ENCODE results near the gene GPR173.

The GPR173 gene

GRCh38 chrX:53071064-53071463 lies 22.5 kb downstream of the GPR173 start:
- no peak for DNase-seq (ENCODE audit: low spot score)

- DNase-seq (ENCODE audit: low spot score) = no peak
These were observed 23.2 kb downstream of the GPR173 start for GRCh38 chrX:53071604-53072417.

DNA sequence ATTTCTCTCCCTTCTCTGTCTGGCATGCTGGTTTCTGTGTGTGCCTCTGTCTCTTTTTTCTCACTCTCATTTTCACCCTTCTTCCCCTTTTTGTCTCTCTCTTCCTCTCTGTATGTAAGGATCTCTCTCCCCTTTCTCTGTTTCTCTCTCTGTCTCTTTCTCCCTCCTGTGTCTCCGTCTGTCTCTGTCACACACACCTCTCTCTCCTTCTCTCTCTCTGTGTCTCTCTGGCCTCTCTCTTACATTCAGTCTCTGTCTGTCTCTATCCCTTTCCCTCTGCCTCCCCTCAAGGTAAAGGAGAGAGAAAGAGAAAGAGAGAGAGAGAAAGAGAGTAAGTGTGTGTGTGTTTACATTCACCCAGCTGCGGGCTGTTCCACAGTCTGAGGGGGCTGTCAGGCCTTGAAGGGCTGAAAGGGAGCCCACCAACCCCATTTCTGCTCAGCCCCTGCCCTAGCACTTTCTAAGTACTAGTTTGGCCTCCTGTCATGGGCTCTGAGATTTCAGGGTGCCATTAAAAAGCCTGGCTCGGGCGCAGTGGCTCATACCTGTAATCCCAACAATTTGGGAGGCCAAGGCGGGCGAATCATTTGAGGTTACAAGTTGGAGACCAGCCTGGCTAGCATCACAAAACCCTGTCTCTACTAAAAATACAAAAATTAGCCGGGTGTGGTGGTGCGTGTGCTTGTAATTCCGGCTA lies 24.0 kb downstream of the GPR173 start:
- no peak for DNase-seq (ENCODE audit: low spot score)

GRCh38 chrX:53073115-53073586 lies 24.6 kb downstream of the GPR173 start:
- DNase-seq (ENCODE audit: low spot score) = no peak

DNA sequence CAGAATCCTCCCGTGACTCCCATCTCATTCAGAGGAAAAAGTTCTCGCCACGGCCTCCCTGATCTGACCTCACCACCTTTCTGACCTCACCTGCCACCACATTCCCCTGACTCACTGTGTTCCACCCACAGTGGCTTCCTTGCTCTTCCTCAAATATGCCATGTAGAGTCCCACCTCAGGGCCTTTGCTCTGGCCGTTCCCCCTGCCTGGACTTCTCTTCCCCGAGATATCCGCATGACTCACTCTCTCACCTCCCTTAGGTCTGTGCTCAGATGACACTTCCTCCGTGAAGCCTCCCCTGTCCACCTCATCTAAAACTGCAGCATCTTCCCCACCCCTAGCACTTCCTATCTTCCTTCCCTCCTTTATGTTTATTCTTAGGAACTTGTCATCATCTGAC lies 26.4 kb downstream of the GPR173 start:
- DNase-seq (ENCODE audit: low spot score) = no peak

DNA sequence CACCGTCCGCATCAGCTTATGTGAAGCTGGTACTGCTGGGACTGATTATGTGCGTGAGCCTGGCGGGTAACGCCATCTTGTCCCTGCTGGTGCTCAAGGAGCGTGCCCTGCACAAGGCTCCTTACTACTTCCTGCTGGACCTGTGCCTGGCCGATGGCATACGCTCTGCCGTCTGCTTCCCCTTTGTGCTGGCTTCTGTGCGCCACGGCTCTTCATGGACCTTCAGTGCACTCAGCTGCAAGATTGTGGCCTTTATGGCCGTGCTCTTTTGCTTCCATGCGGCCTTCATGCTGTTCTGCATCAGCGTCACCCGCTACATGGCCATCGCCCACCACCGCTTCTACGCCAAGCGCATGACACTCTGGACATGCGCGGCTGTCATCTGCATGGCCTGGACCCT lies 28.1 kb downstream of the GPR173 start:
- no peak for DNase-seq (ENCODE audit: low spot score)

GRCh38 chrX:53077207-53078197 lies 28.9 kb downstream of the GPR173 start:
- no peak for DNase-seq (ENCODE audit: low spot score)

- DNase-seq (ENCODE audit: low spot score) = no peak
These were observed 30.4 kb downstream of the GPR173 start for GRCh38 chrX:53078943-53079342.

GRCh38 chrX:53080628-53081580 lies 32.3 kb downstream of the GPR173 start:
- DNase-seq (ENCODE audit: low spot score) = no peak

- DNase-seq (ENCODE audit: low spot score) = peak; percentile 95
These were observed 33.6 kb downstream of the GPR173 start, which contains the start of gene TSPYL2 for GRCh38 chrX:53081925-53082772. Gene TSPYL2, plus strand, starts transcription at chrX:53082367. Its CDS starts 132 bp downstream, at chrX:53082499.

DNA sequence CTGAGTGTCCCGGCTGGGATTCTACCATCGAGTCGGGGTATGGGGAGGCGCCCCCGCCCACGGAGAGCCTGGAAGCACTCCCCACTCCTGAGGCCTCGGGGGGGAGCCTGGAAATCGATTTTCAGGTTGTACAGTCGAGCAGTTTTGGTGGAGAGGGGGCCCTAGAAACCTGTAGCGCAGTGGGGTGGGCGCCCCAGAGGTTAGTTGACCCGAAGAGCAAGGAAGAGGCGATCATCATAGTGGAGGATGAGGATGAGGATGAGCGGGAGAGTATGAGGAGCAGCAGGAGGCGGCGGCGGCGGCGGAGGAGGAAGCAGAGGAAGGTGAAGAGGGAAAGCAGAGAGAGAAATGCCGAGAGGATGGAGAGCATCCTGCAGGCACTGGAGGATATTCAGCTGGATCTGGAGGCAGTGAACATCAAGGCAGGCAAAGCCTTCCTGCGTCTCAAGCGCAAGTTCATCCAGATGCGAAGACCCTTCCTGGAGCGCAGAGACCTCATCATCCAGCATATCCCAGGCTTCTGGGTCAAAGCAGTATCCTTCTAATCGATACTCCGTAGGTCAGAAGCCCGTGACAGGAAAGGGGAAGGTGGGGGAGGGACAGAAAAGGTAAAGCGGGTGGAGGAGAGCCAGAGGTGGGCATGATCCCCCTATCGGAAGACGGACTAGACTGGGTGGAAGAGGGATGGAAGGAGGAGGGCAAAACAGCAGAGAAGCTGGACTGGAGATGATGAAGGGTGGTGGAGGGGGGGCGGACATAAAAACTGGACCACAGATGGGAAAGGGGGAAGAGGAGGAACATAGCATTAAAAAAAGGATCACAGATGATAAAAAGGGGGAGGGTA lies 34.4 kb downstream of the GPR173 start:
- no peak for DNase-seq (ENCODE audit: low spot score)

GRCh38 chrX:53084043-53084570 lies 35.5 kb downstream of the GPR173 start:
- DNase-seq (ENCODE audit: low spot score) = no peak

DNA sequence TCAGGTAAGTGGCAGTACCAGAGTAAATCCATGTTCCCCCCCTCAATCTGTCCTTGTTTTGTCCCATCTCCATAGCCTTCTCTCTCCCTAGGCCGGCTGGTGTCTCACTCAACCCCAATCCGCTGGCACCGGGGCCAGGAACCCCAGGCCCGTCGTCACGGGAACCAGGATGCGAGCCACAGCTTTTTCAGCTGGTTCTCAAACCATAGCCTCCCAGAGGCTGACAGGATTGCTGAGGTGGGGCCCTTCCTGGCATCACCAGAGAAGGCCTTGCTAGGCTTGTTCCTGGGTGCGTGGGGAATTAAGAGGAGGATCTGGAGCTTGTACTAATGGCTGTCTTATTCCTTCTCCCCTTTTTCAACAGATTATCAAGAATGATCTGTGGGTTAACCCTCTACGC lies 36.3 kb downstream of the GPR173 start:
- no peak for DNase-seq (ENCODE audit: low spot score)

- DNase-seq (ENCODE audit: low spot score) = no peak
These were observed 37.2 kb downstream of the GPR173 start for GRCh38 chrX:53085661-53086229.

DNA sequence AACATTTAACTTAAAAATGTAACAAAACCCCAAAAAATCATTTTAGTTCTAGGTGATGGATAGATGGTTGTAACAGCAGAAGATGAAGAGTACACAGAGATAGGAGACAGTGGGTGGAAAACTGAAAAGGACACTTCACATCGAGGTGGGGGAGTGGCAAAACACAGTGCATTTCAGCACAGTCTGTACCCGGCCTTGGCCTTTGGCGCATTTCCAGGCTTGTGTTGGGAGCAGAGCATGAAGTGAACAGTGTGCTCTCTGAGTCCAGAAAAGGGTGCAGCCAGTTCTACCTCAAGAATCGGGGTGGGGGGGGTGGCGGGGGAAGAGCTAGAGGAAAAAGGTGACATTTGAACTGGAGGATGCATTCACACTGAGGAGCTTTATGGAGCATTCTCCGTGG lies 37.9 kb downstream of the GPR173 start:
- no peak for DNase-seq (ENCODE audit: low spot score)

- DNase-seq (ENCODE audit: low spot score) = no peak
These were observed 38.8 kb downstream of the GPR173 start for GRCh38 chrX:53087388-53087831.

DNA sequence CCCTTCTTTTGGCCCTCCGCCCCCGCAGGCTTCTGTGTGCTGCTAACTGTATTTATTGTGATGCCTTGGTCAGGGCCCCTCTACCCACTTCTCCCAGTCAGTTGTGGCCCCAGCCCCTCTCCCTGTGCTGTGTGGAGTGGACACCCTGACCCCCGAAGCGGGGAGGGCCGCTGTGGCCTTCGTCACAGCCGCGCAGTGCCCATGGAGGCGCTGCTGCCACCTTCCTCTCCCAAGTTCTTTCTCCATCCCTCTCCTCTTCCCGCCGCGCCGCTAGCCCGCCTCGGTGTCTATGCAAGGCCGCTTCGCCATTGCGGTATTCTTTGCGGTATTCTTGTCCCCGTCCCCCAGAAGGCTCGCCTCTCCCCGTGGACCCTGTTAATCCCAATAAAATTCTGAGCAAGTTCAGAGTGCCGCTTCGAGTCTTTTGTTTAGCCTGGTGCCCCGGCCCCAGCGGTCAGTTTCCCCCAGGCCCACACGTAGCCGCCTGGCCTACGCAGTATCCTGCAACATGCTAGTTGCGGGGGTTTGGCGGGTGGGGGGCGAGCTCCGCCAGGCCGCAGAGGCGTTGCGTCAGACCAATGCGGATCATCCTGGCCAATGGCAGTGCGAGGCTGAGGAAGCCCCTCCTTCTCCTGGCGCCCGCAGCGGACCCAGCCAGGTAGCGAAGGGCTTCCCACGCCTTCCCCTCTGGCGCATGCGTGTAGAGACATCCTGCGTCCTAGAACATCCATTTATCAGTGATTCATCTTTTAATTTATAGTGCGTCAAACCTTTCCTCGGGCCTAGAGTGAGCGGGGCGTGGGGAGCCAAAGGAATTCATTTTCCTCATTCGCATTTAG lies 39.8 kb downstream of the GPR173 start:
- no peak for DNase-seq (ENCODE audit: low spot score)
